Measurements from ENCODE around the gene BTBD9. TPM values are rescaled to one million over a fixed set of nuclear protein-coding genes. Genes with fewer than 3 reads are reported as not detected.

BTBD9 gene
- total and polyA plus RNA-seq, 9 of the 15 experiments (the other 6 are each of a cell fraction or from before 2014, with no cell fraction given) = 0.08 to 1.6 (median 0.58) TPM

- CTCF ChIA-PET (ENCODE audit: low intra/inter-chr PET ratio) = interaction anchor here (0.6 kb wide), 1 partner anchor 148 kb away, joined by 3 read pairs; no protein-coding TSS in a partner anchor
- Histone ChIP-seq H3K4me3 (no peak overlapping the region), H3K9ac (ENCODE audit: insufficient read depth in 1 of 2, low read depth in 2 of 2, low read length in 2 of 2) (no peak overlapping the region), H3K36me3 (ENCODE audit: control insufficient read depth, insufficient read depth, low read length) (no peaks in the 10 kb centered on the region), H3K79me2 (ENCODE audit: control insufficient read depth, insufficient read depth, low read length) (no peaks in the 10 kb centered on the region), H2AFZ (ENCODE audit: low read depth, low read length) (no peak overlapping the region), H3K9me3 (replicated peaks; ENCODE audit: control insufficient read depth, insufficient read depth, low read depth, low read length) (no peaks in the 10 kb centered on the region), H4K20me1 (replicated peaks; ENCODE audit: control insufficient read depth, insufficient read depth, low read length) (no peaks in the 10 kb centered on the region), H3K27ac (ENCODE audit: extremely low read depth, low read depth, low read length) (no peak overlapping the region), H3K27me3 (ENCODE audit: control insufficient read depth in 2 of 2, insufficient read depth in 2 of 2, low read length in 2 of 2) (peaks cover 0 to 3% of the 10 kb centered on the region in 2 experiments; a peak in 2 of 5 replicates), H3K4me2 (ENCODE audit: insufficient read depth, low read length) (no peak overlapping the region), H3K4me1 (replicated peaks in 1 of 2; ENCODE audit: control insufficient read depth in 2 of 2, insufficient read depth in 2 of 2, low read length in 2 of 2) (0 out of 5 replicates have a peak, but pooled peaks cover 0 to 5% of the 10 kb centered on the region in 2 experiments), H3K9me1 (ENCODE audit: control insufficient read depth, insufficient read depth, low read length) (no peaks in the 10 kb centered on the region)
- POLR2A ChIA-PET = interaction anchor here (0.7 kb wide), 1 partner anchor 58 kb away, joined by 3 read pairs; no protein-coding TSS in a partner anchor
- DNase-seq (ENCODE audit: extremely low read depth in 1 of 4, low spot score in 3 of 4) (no peak), FAIRE-seq (no peak), ATAC-seq (no peak)
- intact Hi-C loops (cut with micrococcal nuclease) = no loop called here
- in situ Hi-C loops (cut with MboI) = no loop called here
- WGBS (ENCODE audit: insufficient coverage, low coverage, missing lambda C conversion rate) = 0% methylated on average over 2 of the region's 2 CpGs
- no TSS peak for BruUV-seq (replicated peaks)
- TF ChIP-seq TSC22D4 (tag; IDR thresholded peaks at IDR 0.05) = no peak
- TF ChIP-seq RBM39 (optimal IDR thresholded peaks at IDR 0.05; ENCODE audit: low read depth, low read length) = no peak
- TF ChIP-seq ZC3H4 (CRISPR knock-in tag; IDR thresholded peaks at IDR 0.05; ENCODE audit: borderline replicate concordance) = no peak
- TF ChIP-seq SAFB2 (IDR thresholded peaks at IDR 0.05; ENCODE audit: borderline replicate concordance, low read depth, low read length, severe bottlenecking) = no peak
- TF ChIP-seq ZNF224 (CRISPR knock-in tag; IDR thresholded peaks at IDR 0.05) = no peak
- TF ChIP-seq CREB3L1 (IDR thresholded peaks at IDR 0.05; ENCODE audit: borderline replicate concordance, low read depth) = no peak
- no peak for TF ChIP-seq C11orf30 (IDR thresholded peaks at IDR 0.05; ENCODE audit: low read depth)
- no peak for TF ChIP-seq NCOA1 (IDR thresholded peaks at IDR 0.05; ENCODE audit: low read depth)
- no peak for TF ChIP-seq FOXM1 (IDR thresholded peaks at IDR 0.05; ENCODE audit: low read depth)
- TF ChIP-seq FOXM1 (CRISPR knock-in tag; IDR thresholded peaks at IDR 0.05; ENCODE audit: low read depth) = no peak
- no peak for TF ChIP-seq SETDB1 (IDR thresholded peaks at IDR 0.05; ENCODE audit: low read length)
- TF ChIP-seq STAG1 (CRISPR knock-in tag; IDR thresholded peaks at IDR 0.05; ENCODE audit: borderline replicate concordance) = no peak
- no peak for TF ChIP-seq THRAP3 (IDR thresholded peaks at IDR 0.05; ENCODE audit: borderline replicate concordance)
- no peak for TF ChIP-seq NCOR1 (IDR thresholded peaks at IDR 0.05)
- TF ChIP-seq FOXA1 (IDR thresholded peaks at IDR 0.05; ENCODE audit: borderline replicate concordance) = no peak
- TF ChIP-seq TAF9B (IDR thresholded peaks at IDR 0.05; ENCODE audit: partially characterized antibody) = no peak
- no peak for TF ChIP-seq NR4A1 (CRISPR knock-in tag; IDR thresholded peaks at IDR 0.05)
- TF ChIP-seq NR4A1 (tag; IDR thresholded peaks at IDR 0.05) = no peak
- no peak for TF ChIP-seq ZNF584 (CRISPR knock-in tag; IDR thresholded peaks at IDR 0.05; ENCODE audit: low read depth)
- TF ChIP-seq ZNF41 (CRISPR knock-in tag; conservative IDR thresholded peaks at IDR 0.05) = no peak
Observed at GRCh38 chr6:38543022-38543421, 96.7 kb downstream of the BTBD9 start.
